GM12801 (cell line): Measurements from ENCODE around the gene BABAM1.

ENCODE experiments used
- TF ChIP-seq, protein P1 (sequence below): IDR thresholded peaks from one replicate; pipeline ENCODE4 v1.5.1; 2011; ENCODE audit warnings: control low read depth; ENCODE audit not compliant: insufficient read length; ENCODE audit errors: extremely low read depth

The BABAM1 gene

DNA sequence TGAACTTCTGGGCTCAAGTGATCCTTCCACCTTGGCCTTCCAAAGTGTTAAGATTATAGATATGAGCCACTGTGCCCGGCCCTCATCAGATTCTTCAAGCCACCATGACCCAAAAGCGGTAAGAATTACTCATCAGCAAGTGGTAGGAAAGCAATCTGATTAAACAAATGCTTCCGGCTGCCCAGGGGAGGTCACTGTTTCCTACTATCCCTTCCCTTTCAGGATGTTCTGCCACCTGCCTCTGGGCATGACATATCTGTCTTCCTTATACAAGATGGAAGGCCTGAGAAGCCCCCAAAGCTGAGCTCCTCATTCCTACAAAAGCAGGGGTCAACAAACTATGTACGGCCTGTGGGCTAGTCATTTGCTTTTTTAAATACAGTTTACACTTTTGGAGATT, 29.0 kb downstream of the BABAM1 start:
- TF ChIP-seq, protein P1, sequence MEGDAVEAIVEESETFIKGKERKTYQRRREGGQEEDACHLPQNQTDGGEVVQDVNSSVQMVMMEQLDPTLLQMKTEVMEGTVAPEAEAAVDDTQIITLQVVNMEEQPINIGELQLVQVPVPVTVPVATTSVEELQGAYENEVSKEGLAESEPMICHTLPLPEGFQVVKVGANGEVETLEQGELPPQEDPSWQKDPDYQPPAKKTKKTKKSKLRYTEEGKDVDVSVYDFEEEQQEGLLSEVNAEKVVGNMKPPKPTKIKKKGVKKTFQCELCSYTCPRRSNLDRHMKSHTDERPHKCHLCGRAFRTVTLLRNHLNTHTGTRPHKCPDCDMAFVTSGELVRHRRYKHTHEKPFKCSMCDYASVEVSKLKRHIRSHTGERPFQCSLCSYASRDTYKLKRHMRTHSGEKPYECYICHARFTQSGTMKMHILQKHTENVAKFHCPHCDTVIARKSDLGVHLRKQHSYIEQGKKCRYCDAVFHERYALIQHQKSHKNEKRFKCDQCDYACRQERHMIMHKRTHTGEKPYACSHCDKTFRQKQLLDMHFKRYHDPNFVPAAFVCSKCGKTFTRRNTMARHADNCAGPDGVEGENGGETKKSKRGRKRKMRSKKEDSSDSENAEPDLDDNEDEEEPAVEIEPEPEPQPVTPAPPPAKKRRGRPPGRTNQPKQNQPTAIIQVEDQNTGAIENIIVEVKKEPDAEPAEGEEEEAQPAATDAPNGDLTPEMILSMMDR, result no peak

DNA sequence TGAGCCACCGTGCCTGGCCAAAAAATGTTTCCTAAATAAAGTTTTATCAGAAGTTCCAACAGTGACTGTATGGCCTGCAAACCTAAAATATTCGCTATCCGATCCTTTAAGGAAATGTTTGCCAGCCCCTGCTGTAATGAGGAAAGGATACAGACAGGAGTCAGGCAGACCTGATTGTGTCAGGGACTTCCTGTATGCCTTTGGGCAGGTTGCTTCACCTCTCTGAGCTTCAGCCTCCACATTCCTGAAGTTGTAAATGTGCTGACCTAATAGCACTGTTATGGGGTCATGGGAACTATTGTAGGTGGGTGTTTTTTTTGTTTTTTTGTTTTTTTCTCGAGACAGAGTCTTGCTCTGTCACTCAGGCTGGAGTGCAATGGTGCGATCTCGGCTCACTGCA, 29.7 kb downstream of the BABAM1 start:
- TF ChIP-seq, protein P1, result no peak

DNA sequence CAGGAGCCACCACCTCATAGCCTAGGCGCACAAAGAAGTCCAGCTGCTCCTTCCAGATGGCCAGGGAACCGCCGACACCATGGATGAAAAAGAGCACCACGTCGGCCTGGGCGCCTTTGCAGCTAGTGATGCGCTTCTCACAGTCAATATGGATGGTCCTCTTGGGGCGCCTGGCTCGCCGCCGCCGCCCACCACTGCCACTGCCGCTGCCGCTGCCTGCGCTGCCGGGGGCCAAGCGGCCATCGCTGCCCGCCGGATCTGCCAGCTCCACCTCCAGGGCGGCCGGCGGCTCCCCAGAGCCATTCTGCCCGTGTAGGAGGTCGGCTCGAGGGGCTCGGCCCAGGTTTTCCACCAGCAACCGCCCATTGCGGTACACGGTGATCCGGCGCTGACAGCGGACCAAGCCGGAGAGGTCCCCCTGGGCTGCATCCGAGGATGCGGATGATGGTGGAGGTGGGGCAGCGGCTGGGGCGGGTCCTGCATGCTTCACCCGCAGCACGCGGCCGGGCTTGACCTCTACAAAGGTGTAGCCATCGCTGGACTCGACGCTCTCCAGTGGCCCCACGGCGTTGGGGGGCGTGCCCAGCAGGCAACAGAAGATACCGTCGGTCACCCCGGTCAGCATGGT, 33.9 kb downstream of the BABAM1 start:
- TF ChIP-seq, protein P1, result no peak

DNA sequence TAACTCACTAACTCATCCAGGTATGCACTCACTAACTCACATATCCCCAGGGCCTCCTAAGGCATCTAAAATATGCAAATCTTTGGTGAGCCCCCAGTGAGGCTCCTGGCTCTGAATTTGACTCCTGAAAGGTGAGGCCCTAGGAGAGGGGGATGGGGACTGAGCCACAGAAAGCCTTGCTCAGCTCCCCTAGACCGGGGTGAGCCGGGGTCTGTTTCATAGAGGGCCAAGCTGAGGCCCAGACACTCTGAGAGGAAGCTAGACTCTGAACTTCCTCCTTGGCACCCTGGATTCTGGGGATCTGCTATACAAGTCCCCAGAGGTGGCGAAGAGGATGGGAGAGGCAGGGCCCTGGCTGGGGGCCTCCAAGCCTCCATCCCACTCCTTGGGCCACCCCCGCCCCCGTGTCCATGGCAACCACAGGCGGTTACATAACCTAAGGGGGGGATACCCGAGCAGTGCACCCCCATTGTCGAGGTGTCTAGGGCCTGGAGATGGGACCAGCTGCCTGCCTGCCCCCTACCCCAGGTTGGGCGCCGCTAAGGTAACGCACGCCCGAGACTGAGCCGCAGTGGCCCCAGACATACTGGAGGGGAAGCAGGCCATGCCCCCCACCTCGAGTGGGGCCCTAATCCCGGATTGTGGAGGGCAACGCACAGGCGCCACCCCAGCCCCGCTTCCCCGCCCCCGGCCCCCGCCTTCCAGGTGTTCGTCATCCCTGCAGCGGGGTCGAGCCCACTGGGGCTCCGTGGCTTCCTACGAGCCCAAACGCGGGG, 35.3 kb downstream of the BABAM1 start:
- TF ChIP-seq, protein P1, result no peak

DNA sequence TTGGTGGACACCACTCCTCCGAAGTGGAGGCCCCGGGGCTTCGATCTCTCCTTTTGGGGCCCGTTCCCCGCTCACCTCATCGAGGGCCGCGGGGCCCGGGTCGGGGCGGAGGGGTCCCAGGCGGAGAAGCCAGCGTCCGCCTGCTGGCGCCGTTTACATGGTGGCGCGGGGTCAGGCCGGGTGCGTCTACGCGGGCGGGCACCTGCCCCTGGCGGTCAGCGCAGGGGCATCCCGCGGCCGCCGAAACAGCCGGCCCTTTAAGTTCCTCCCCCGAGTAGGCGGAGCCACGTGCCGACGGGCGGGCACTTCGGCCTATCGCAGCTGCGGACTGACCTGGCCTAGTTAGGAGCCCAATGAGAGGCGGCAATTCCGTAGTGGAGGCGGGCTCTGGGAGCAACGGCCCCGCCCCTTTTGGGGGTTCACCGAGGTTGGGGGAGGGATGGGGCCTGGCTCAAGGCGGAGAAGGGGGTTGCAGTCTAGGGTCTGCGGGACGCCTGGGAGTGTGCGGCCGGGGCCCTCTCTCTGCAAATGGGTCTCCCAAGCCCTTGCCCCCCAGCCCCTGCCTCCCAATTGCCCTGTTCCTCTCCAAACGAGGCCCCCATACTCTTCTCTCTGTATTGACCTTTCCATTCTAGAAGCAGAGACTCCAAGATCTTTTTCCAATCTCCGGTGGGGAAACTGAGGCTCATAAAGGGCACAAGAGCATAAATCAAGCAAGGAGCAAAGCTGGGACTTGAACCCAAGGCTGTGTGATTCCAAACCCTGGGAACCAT, 36.1 kb downstream of the BABAM1 start, which contains the start of gene ABHD8:
Gene ABHD8 (minus strand): TSS at position 259 of the 773 bp plus-strand sequence. CDS start 1,809 bp downstream, outside the sequence.
- TF ChIP-seq, protein P1, result no peak

DNA sequence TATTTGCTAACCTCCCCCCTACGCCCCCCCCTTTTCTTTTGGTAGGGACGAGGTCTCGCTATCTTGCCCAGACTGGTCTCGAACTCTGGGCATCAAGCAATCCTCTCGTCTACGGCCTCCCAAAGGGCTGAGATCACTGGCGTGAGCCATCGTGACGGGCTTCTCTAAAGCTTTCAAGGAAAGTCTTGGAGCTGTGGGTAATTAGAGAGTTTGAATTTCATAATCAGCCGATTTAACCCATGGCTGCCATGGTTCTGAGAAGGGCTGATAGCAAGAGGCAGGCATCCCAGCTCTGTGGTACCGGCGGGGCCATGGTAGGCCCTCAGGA, 36.7 kb downstream of the BABAM1 start:
- TF ChIP-seq, protein P1, result no peak
